ENCODE measurements around the gene QPRT.

- TF ChIP-seq CTCF (IDR thresholded peaks at IDR 0.05; ENCODE audit: low read depth, low read length): no peak
- TF ChIP-seq EZH2phosphoT487 (IDR thresholded peaks at IDR 0.05; ENCODE audit: low read depth): no peak
Measured at GRCh38 chr16:29734786-29735185, 55.8 kb downstream of the QPRT start.
